HG03460 (cell line): ENCODE measurements around the gene SYT3.

Experiments
- ATAC-seq: cut with Tn5 transposase; IDR thresholded peaks from one replicate; pipeline ENCODE4 v1.9.1; 2021; ENCODE audit not compliant: unreplicated experiment

SYT3 gene

GRCh38 chr19:50639121-50640112 lies at the start of gene SYT3:
Gene SYT3, minus strand, starts transcription at chr19:50639881. Its CDS starts 2,470 bp downstream, at chr19:50637411.
- ATAC-seq, result no peak

GRCh38 chr19:50688766-50689165 lies 49.1 kb upstream of the SYT3 start:
- ATAC-seq, result no peak

GRCh38 chr19:50686310-50687032 lies 46.8 kb upstream of the SYT3 start:
- ATAC-seq, result no peak

- peak; percentile 65 for ATAC-seq
Observed at GRCh38 chr19:50679177-50680125, 39.8 kb upstream of the SYT3 start.

- ATAC-seq, result no peak
Observed at GRCh38 chr19:50678323-50678722, 38.6 kb upstream of the SYT3 start.

- ATAC-seq, result no peak
Observed at GRCh38 chr19:50677636-50678035, 38.0 kb upstream of the SYT3 start.

GRCh38 chr19:50676625-50677197 lies 37.0 kb upstream of the SYT3 start:
- ATAC-seq, result no peak

- ATAC-seq, result no peak
Observed at GRCh38 chr19:50673118-50673517, 33.4 kb upstream of the SYT3 start.

- ATAC-seq, result no peak
Observed at GRCh38 chr19:50670102-50670380, 30.4 kb upstream of the SYT3 start.

GRCh38 chr19:50669302-50670101 lies 29.8 kb upstream of the SYT3 start:
- no peak for ATAC-seq

GRCh38 chr19:50668879-50669278 lies 29.2 kb upstream of the SYT3 start:
- no peak for ATAC-seq

GRCh38 chr19:50668416-50668815 lies 28.7 kb upstream of the SYT3 start:
- ATAC-seq, result no peak

- no peak for ATAC-seq
Observed at GRCh38 chr19:50667759-50668231, 28.1 kb upstream of the SYT3 start.

GRCh38 chr19:50667177-50667758 lies 27.6 kb upstream of the SYT3 start:
- ATAC-seq, result no peak

- no peak for ATAC-seq
Observed at GRCh38 chr19:50666346-50667176, 26.9 kb upstream of the SYT3 start.

GRCh38 chr19:50664204-50664603 lies 24.5 kb upstream of the SYT3 start:
- ATAC-seq, result no peak

- no peak for ATAC-seq
Observed at GRCh38 chr19:50663482-50663790, 23.8 kb upstream of the SYT3 start.

GRCh38 chr19:50662651-50663481 lies 23.2 kb upstream of the SYT3 start:
- ATAC-seq, result no peak
